ENCODE results near the gene CLMN. TPM values are rescaled to one million over a fixed set of nuclear protein-coding genes. Genes with fewer than 3 reads are reported as not detected.

The CLMN gene
- total and polyA plus RNA-seq, 8 donors = 5.3 to 42.9 (median 20.1) TPM

GRCh38 chr14:95359994-95360826, 40.5 kb upstream of the CLMN start:
- peaks cover 0 to 34% (median 5%) of the 10 kb centered on the region in 3 donors for H3K27me3 ChIP-seq
- WGBS, 5 donors = 19 to 38% (median 25%) methylated on average over 24 to 47 of the region's 47 CpGs

DNA sequence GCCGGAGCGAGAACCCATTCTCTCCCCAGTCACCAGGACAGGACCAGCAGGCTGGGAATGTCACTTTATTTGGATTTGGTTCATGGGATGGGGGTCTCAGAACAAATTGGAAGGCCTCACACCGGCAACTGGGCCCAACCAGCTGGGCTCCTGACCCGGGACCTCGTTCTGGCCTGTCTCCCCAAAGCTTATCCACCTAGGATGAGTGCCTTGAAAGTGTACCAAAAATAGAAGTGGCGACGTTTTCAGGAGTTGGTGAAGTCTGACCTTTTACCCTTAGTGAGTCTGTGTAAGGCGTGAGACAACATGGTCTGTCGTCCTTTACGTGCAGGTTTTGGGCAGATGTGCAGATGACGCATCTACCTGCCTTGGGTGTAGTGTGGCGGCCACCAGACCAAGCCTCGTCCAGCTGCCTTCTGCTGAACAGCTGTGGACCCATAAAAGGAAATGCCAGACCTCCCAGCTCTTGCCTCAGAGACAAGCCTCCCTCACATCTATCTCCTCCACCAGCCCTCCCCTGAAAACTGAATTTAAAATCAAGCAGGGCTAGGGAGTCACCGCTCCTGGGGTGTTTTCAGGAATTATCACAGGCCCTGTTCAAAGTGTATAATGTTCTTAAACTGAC, 36.6 kb upstream of the CLMN start:
- peaks cover 1 to 10% (median 8%) of the 10 kb centered on the region in 4 donors for H3K4me1 ChIP-seq
- intact Hi-C loops (cut with DNase I; ENCODE audit: low total_unique reads) = no loop called here
- no peak overlapping the region for H3K4me3 ChIP-seq
- H3K9me3 ChIP-seq = peaks cover 0 to 14% (median 6%) of the 10 kb centered on the region in 4 donors
- no peaks in the 10 kb centered on the region for H3K36me3 ChIP-seq
- 73 to 81% (median 80%) methylated on average over 13 to 14 of the region's 14 CpGs for WGBS, 5 donors
- H3K27me3 ChIP-seq = peaks cover 0 to 13% (median 5%) of the 10 kb centered on the region in 3 donors
- H3K27ac ChIP-seq = no peak overlapping the region
- DNase-seq = no peak
- TF ChIP-seq POLR2AphosphoS5 (IDR thresholded peaks at IDR 0.05) (no peak), POLR2A (IDR thresholded peaks at IDR 0.05) (no peak), CTCF (IDR thresholded peaks at IDR 0.05) (no peak), EP300 (IDR thresholded peaks at IDR 0.05) (no peak)

More at GRCh38 chr14:95359994-95360826, 40.5 kb upstream of the CLMN start:
- no peaks in the 10 kb centered on the region for H3K36me3 ChIP-seq
- H3K27ac ChIP-seq = peak overlapping the region in 3 of 5 donors; percentile 18 to 54 (median 26)
- TF ChIP-seq POLR2A (IDR thresholded peaks at IDR 0.05) (no peak), POLR2AphosphoS5 (IDR thresholded peaks at IDR 0.05) (no peak), CTCF (IDR thresholded peaks at IDR 0.05) (no peak), EP300 (IDR thresholded peaks at IDR 0.05) (no peak)
- peak overlapping the region in 3 of 4 donors; percentile 19 to 26 (median 19) for H3K4me3 ChIP-seq
- intact Hi-C loops (cut with DNase I; ENCODE audit: low total_unique reads) = no loop called here
- H3K4me1 ChIP-seq = peaks cover 7 to 18% (median 16%) of the 10 kb centered on the region in 4 donors
- peak; percentile 38 to 77 for DNase-seq
- H3K9me3 ChIP-seq = no peaks in the 10 kb centered on the region

DNA sequence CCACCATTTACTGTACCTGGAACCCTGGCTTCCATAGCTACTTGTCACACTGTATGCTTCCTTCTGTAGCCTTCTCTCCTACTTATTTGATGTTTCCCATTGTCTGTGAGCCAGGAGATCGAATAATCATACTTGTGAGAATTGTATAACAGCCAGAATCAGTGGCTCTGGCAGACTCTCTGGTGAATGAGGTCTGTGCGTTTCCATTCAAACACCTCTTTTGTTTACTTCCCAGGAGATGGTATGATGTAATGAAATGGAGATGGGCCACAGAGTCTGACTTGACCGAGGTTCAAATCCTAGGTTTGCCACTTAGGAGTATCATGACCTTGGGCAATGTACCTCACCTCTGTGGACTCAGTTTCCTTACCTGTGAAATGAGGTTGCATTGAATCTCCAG, 35.7 kb upstream of the CLMN start:
- H3K4me1 ChIP-seq = peaks cover 0 to 4% (median 3%) of the 10 kb centered on the region in 4 donors
- H3K4me3 ChIP-seq = no peak overlapping the region
- H3K9me3 ChIP-seq = peaks cover 0 to 14% (median 6%) of the 10 kb centered on the region in 4 donors
- intact Hi-C loops (cut with DNase I; ENCODE audit: low total_unique reads) = no loop called here
- TF ChIP-seq CTCF (IDR thresholded peaks at IDR 0.05) (no peak), EP300 (IDR thresholded peaks at IDR 0.05) (no peak), POLR2A (IDR thresholded peaks at IDR 0.05) (no peak), POLR2AphosphoS5 (IDR thresholded peaks at IDR 0.05) (no peak)
- 30 to 53% (median 41%) methylated on average over 3 of the region's 3 CpGs for WGBS, 5 donors
- peaks cover 0 to 6% (median 5%) of the 10 kb centered on the region in 3 donors for H3K27me3 ChIP-seq
- H3K27ac ChIP-seq = no peak overlapping the region
- DNase-seq = no peak
- H3K36me3 ChIP-seq = no peaks in the 10 kb centered on the region

DNA sequence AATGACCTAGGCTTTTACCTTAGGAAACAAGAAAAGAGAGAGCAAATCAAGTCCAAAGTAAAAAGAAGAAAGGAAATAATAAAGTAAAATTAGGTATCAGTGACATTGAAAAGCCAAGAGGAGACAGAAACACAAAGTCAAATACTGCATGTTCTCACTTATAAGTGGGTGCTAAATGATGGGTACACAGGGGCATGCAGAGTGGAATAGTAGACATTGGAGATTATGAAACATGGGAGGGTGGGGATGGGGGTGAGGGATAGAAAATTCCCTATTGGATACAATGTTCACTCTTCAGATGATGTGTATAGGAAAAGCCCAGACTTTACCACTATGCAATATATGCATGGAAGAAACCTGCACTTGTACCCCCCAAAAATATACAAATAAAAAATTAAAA, 35.1 kb upstream of the CLMN start:
- Histone ChIP-seq H3K36me3 (no peaks in the 10 kb centered on the region), H3K27ac (no peak overlapping the region), H3K4me1 (no peaks in the 10 kb centered on the region), H3K27me3 (peaks cover 0 to 1% (median 0%) of the 10 kb centered on the region in 3 donors), H3K4me3 (no peak overlapping the region), H3K9me3 (peaks cover 0 to 14% (median 6%) of the 10 kb centered on the region in 4 donors)
- no peak for TF ChIP-seq POLR2A (IDR thresholded peaks at IDR 0.05)
- TF ChIP-seq EP300 (IDR thresholded peaks at IDR 0.05) = no peak
- no peak for TF ChIP-seq POLR2AphosphoS5 (IDR thresholded peaks at IDR 0.05)
- TF ChIP-seq CTCF (IDR thresholded peaks at IDR 0.05) = no peak
- intact Hi-C loops (cut with DNase I; ENCODE audit: low total_unique reads) = no loop called here
- no peak for DNase-seq
